Activated CD8-positive, alpha-beta memory T cell treated with anti-CD3 and anti-CD28 coated beads, Interleukin-2, amount 50 U/mL, for 24 hours (primary cell): ENCODE data around the gene FHOD3.

Source experiments
- DNase-seq: peaks from one replicate; pipeline ENCODE4 v3.0.0-alpha.2; 2020; ENCODE audit errors: extremely low read depth

FHOD3 gene

DNA sequence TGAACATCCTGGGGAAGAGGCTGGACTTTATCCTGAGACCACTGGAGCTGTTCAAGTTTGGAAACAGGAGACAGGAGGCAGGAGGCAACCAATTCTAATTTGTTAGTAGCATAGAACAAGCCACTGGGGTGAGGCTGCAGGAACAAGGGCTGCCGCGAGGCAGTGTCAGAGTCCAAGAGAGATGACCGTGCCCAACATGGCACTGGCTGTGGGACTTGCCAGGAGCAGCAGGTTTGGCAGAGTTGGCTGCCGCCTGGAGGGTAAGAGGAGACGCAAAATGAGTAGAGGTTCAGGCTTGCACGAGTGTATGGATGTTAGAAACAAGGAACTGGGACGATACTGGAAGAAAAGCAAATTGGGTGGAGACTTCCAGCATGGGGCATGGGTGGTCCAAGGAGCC is 362.8 kb downstream of the FHOD3 start:
- DNase-seq, result no peak

DNA sequence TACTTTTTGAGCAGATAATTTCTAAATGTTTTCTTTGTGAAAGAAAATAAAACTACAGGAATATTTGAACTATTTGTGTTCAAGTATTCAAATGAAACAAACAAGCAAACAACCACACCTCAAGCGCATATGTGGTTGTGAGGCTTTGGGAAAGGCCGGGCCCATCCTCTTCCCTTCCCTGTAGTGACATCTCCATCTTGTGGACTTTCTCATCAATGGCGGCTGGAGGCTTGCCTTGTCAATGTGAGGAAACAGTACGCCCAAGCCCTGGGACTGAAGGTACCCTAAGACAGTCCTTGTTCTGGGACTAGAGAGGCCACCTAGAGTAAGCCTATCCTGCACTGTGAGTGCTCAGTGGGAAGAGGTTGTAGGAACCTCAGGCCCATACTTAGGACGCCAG is 364.5 kb downstream of the FHOD3 start:
- no peak for DNase-seq

DNA sequence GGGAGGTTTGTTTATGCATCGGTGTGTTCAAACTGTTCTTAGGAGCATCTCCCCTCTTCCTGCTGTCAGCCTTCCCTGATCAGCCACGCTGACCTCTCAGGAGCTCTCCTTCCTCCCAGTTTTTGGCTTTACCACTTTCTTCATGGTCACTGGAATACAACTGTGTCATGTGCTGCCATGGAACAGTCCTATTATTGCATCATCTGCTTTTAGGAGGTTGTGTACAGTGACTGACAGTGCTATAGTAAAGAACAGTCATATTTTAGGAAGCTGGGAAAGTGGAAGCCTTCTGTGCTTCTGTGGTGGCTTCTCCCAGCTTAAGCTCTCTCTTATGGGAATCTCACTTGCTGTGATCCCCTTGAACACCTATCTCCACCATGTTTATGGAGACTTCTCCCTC is 365.8 kb downstream of the FHOD3 start:
- no peak for DNase-seq

DNA sequence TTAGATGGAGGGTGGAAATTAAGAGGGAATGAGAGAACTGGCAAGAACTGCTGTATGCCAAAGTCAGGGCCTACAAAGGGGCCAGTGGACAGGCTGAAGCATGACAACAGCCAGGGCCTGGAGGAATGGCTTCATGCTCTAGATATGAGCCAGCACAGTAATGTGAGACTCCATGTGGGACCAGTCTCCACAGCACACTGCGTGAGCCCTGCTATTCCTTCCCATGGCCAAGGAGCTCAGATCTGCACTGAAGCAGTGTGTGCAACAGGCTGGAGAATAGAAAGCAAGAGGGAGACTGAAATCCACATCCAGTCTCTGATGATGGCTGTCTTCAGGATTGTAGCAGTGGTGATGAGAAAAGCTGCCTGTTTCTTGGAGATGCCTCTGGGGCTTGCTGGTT is 368.4 kb downstream of the FHOD3 start:
- no peak for DNase-seq

DNA sequence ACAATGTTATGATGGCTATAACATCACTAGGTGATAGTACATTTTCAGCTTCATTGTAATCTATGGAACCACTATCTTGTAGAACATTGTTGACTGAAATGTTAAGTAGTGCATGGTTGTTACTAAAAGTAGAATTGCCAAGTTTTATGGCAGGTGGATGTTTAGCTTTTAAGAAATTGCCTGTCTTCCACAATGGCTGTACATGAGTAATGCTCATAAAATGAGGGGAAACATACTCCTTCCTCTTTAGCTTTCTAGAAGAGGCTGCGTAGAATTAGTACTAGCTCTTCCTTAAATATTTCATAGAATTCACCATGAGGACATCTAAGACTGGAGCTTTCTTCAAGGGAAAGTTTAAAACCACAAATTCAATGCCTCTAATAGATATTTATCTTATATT is 370.3 kb downstream of the FHOD3 start:
- DNase-seq, result no peak

DNA sequence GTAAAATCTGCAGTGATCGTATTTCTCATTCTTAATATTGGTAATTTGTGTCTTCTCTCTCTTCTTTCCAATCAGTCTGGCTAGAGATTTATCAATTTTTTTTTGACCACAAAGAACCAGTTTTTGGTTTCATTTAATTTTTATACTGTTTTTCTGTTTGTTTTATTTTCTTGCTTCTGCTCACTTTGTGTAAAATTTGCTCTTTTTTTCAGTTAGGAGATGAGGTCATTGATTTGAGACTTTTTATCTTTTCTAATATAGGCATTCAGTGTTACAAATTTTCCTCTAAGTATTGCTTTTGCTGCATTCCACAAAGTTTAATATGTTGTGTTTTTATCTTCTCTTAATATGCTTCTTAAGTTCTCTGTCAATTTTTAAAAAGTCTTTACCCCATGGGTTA is 370.8 kb downstream of the FHOD3 start:
- no peak for DNase-seq

DNA sequence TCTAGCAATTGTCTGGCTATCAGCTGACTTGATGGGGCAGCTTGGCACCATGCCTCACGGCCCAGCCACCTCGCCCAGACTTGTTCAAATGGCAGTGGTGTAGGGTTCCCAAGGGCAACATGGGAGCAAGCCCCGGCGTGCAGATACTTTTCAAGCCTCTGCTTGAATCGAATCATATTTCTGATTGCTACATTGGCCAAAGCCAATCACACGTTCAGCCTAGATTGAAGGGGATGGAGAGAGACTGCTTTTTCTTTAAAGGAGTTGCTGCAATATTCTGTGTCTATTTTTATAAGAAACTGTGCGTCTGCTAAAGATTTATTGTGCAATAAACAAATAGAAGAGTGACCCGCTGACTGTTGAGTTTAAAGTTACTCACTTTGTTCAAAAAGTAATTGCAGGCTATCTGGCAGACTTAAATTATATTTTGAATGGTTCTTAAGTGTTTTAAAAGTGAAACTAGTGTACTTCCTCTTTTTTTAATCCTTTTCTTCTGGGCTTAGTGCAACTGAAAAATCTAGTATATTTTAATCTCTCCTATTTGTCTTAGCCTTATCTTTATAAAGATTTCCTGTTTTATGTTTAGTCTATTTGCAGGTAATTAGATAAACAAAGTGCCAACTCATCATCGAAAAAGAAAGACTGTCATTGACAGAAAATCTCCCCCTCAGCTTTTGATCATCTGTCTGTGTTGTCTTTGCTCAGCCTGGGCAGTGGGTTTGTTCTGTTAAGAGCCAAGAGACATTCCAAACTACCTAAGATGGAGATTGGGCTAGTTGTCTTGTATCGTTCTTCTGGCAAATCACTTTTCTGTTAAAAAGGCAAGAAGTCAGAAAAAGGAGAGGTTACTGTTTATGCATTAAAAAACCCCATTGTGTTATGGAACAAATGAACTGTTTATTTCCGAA is 375.2 kb downstream of the FHOD3 start:
- no peak for DNase-seq

DNA sequence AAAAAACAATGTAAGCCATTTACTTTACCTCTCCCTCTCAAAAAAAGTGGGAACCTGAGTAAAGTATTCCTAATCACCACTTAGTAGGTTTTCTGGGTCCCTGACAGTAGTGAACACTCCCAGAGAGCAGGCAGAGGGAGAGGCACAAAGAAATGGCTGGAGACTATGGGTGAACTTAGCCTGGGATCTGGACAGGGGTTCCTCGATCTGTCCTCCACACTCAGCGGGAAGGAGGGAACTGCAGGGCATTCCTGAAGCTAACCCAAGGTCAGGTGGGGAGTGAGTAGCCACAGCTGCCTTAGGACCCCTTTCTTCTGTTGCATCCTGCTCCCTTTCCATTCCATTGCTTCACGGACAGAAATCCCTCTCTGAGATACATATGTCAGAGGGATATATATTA is 375.9 kb downstream of the FHOD3 start:
- DNase-seq, result no peak

DNA sequence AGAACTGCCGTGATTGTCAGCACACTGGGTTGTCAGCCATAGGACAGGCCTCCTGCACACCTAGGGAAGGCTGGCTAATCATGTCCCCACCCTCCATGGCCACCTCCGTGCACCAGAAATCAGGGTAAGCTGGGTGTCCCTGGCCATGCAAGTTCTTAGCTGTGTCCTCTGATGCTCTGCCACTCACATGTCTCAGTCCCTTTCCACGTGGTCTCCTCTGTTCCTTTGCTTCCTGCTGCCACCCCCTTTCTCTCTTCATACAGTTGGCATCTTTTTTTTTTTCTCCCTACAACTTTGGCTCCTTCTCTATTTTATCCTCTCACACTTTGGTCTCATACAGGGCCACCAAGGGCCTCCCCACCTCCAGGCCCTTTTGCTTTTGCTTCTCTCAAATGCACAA is 377.6 kb downstream of the FHOD3 start:
- no peak for DNase-seq

DNA sequence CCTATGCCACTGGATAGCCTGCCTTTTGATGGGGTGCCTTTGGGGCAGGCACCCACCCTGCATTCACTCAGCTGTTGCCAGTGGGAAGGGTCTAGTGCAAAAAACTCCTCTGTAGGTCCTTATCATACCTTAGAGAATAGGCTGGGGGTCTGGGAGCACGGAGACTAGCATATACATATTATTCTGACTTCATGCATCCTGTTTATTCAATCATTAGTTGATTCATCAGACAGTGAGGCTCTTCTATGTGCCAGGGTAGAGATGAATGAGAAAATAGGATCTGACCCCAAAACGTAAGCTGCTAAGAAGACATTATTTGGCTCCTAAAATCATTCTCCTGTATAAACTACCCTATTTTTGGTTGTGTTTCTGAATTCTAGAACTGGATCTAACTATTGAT is 378.0 kb downstream of the FHOD3 start:
- DNase-seq, result no peak

DNA sequence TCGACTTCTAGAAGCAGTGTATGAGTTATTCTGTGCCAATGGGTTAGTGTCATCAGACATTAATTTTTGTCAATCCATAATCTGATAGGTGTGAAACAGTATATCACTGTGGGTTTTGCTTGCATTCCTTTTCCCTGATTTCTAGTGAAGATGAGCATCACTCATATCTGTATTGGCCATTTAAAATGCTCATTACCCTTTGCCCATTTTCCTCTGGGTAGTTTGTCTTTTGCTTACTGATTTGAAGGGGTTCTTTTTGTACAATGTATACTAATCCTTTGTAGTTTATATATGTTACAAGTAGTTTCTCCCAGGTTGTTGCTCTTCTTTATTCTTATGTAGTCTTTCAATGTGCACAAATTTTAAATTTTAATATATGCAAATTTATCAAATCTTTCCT is 379.1 kb downstream of the FHOD3 start:
- DNase-seq, result no peak

DNA sequence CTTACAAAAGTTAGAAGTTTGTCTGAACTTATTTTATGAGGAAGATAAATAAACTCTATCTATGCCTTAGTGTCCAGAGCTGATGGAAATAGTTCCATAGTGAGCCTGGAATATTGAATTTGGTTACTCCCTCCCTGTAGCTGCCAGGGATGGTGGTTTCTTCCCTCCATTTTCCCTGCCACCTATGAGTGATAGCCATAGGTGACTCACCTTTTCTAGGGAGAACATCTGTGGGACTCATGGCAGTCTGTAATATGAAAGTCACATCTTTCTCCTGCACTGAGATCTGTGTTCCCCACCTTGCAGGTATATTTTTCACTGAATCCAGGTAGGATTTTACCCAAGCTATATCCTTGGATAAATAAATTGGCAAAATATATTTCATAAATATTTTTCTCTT is 382.5 kb downstream of the FHOD3 start:
- no peak for DNase-seq

DNA sequence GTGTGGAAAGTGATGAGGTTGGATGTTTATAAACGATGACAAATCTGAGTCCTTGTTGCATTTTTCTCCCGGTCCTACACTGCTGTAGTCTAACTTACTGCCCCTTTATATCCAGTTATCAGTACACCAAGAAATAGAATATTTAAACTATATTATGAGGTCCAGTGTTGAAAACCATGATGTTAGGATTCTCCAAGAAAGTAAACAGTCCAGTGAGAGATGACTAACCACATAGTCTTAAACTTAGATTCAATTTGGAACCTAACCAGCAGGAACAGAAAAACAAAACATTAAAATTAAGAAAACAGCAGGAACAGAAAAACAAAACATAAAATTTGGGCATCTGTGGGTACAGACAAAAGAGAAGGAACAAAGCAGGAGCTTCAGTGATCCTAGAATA is 388.1 kb downstream of the FHOD3 start:
- no peak for DNase-seq

DNA sequence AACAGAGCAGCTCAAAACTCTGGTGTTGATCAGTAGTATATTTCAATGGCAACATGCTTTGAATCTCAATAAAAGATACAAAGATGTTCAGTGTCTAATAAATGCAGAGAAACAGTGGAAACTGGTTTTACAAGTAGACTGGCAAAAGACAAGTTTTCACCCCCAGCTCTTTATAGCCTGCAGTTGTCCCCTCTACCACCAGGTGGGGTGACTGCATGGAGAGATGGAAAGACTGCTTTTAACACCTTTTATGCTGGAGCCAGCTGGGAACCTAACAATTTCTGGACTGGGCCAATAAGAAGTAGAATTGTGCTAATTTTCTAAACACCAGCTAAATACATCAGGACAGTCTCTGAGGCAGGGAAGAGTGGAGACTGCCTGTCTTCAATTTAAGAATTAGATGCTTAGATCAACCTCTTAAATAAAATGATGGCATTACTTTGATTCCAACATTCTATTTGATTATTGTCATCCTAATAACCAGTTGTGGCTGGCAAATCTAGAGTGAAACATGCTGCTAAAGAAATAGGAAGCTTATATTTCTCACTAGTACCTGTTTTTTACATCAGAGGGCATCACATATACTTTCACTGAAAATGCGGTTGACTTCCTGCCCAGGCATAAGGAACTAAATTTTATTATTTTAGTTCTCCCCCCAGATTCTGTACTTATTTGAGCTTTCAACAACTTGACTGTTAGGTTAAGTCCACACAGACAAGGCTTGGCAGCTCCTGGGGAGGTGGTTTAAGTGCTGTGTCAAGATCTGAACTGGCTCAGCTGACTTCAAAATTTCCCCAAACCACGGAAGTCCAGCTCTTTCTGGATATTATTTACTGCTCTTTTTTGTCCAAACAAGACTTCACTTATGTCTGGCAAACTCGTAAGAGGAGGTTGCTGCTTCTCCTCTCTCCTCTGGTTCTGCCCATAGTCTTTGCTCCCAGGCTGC is 390.8 kb downstream of the FHOD3 start:
- DNase-seq, result no peak

DNA sequence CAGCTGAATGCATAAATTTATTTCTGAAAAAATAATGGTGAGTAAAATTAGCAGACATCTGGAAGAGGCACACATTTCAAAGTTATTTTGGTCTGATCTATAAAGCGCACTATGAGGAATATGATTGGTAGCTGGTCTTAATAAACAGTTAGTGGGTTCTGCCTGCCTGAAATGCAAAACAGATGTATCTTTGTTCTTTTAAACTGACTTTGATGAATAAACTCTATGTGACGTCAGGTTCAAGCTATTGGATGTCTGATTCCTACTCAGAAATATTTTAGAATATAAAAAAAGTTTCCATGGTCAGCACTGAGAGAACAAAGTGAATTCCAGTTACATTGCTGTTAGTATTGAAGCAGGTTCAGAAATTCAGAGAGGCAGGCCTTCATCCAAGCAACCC is 394.9 kb downstream of the FHOD3 start:
- no peak for DNase-seq

DNA sequence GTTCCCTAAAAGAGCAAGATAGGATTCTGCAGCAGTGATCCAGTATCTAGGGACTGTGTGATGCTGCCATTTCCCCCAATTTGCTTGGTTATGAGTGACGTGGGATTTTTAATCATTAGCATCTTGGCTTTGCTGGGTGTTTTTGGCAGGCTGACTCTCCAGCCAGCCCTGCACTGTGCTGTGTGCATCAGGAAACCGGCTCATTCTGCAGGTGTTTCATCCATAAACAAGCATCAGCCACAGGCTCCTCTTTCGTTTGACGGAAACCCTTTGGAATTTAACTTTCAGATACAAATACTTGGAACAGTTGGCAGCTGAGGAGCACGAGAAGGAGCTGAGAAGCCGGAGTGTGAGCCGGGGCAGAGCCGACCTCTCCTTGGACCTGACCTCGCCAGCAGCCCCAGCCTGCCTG is 395.4 kb downstream of the FHOD3 start:
- DNase-seq, result no peak

DNA sequence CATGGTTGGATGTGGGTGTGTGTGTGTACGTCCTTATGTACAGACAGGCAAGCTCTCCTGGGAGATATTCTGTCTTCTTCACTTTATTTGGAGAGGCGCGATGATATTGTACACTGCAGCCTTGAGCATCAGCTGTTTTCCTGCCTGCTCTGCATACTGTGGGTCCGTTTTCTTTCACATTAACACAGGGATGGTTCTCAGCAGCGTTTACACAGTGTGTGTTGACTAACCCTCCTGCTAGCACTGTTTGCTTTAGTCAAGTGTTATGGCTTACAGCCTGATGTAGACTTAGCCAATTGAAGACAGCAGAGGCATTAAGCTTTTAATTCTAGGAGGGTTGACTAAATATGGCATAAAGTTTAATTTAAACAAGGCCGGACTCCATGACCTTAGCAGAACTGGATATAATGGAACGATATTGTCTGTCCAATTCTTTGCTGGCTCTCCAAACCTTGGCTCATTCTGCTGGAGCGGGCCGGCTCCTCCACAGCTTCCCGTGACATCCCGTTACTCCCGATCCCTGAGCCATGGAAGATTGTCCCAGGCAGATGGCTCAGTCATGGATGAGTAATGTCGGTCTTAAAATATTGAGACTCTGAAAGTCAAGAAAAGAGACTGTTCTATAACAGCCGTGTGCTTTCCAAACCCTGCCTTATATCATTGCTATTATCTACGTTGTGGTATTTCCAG is 396.6 kb downstream of the FHOD3 start:
- DNase-seq, result no peak

DNA sequence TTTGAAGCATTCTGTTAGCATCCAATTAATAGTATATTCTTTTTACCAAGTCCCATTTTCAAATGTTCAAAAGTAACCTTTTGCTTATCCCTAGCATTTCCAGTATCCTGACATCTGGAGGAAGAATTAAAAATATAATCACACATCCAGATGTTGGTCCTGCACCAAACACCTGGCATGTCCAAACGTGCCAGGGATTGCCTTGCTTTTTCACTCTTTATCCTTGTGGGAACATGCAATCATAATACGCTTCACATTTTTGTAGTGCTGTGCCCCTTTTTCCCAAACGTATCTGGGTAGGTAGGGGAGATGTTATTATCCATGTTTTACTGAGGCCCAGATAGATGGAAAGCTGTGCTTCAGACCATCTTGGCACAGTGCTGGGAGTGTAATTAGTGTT is 398.3 kb downstream of the FHOD3 start:
- DNase-seq, result no peak

DNA sequence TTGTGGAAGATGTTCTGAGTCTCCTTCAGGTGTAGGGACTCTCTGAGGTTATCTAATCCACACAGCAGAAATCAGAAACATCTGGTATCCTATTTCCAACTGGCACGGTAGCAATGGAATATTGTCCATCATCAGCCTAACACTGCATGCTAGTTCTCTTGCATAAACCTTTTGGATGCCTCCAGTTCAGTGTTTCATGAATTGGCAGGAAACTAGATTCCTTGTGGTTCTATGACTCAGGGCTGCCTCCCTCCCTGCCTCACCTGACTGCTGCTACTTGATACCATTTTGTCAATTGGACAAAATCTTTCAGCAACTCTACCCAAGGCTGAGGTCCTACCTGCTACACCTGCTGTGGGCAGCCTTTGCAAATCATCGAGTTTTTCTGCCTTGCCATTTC is 400.4 kb downstream of the FHOD3 start:
- DNase-seq, result no peak

DNA sequence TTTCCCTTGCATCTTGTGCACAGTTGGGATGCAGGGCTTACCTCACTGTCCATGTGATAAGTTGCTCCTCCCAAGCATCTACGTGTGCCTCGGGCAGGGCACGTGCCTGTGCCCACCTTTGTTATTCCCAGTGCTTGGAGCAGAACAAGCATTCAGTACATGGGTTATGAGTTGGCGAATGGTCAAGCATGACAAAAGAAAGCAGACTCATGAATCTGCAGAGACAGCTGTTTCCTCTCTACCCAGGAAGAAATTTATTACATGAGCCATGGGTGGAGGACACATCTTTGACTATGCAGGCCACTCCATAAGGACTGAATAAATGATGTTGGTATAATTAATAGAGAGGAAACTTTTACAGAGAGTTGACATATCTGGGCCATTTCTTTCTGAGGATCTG is 403.4 kb downstream of the FHOD3 start:
- no peak for DNase-seq

DNA sequence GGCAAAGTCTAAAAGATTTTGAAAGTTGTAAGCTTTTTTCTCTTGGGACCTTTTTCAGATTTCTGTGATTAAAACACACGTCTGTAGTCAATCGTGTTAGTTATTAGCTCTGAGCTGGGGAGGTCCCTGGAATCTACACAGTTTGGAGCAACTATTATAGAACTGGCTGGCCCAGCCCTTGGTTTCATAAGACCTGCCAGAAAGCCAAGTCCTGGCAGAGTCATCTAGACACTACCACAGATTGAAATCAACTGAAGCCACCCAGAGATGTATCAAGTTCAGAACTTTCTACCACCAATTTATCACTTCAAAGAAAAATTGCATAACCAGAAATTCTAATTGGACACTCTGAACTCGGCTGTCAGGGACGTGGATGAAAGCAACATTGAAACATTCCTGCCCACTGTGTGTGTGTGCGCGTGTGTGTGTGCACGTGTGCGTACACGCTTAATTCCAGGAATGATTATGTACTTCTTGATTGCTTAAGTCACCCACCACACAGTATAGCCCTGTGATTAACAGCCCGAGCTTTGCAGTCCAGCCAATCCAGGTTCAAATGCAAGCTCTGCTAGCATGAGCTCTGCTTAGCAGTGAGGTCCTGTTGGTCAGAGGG is 405.0 kb downstream of the FHOD3 start:
- DNase-seq, result no peak

DNA sequence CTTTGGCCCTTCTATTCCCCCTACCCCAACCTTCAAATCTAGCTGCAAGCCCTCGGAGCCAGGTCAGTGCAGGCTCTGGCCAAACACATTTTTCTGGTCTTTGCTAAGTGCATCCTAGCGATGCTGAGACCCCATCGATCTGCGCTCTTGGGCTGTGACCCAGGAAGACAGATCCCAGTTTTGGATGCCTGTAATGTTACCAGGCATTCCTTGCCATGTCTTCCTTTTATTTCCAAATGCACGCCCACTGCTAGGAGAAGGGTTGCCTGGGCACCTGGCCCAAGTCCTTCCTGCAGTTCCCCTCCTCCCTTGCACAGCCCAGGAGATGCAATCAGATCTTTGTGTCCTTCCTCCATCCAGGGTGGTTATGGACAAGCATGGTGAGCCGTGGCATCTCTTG is 406.6 kb downstream of the FHOD3 start:
- DNase-seq, result no peak
